Chondrocyte (in vitro differentiated cells): ENCODE measurements around the gene ALAD. TPM values are rescaled to one million over a fixed set of nuclear protein-coding genes. Genes with fewer than 3 reads are reported as not detected.
"Not testable (repeated sequence)": the region's sequence is repeated elsewhere in the genome, so short reads cannot be mapped to it uniquely, and the experiment has no call there.

Experiments
- DNase-seq: peaks from one replicate; pipeline ENCODE4 v3.0.0; 2021; ENCODE audit warnings: mixed read lengths, low spot score
- H3K27ac Mint-ChIP-seq: one replicate; pipeline ENCODE4 v1.8.0; 2021; ENCODE audit warnings: mild to moderate bottlenecking, moderate library complexity, mixed read lengths; ENCODE audit not compliant: unreplicated experiment
- H3K27me3 Mint-ChIP-seq: 2 replicates; pipeline ENCODE4 v1.8.0; 2021; ENCODE audit warnings: low read depth, mixed read lengths
- H3K36me3 Mint-ChIP-seq: 2 replicates; pipeline ENCODE4 v1.8.0; 2021; ENCODE audit warnings: low read depth, mixed read lengths
- H3K4me1 Mint-ChIP-seq: 2 replicates; pipeline ENCODE4 v1.8.0; 2021; ENCODE audit warnings: low read depth, mild to moderate bottlenecking, mixed read lengths
- H3K4me3 Mint-ChIP-seq: one replicate; pipeline ENCODE4 v1.8.0; 2021; ENCODE audit warnings: mild to moderate bottlenecking, moderate library complexity, mixed read lengths; ENCODE audit not compliant: unreplicated experiment
- H3K9me3 Mint-ChIP-seq: 2 replicates; pipeline ENCODE4 v1.8.0; 2021; ENCODE audit warnings: low read depth, mixed read lengths
- total RNA-seq: library from RNA; stranded (reverse); gene quantifications from 3 replicates; pipeline ENCODE4 v1.2.1, GENCODE V29; 2021
- TF ChIP-seq, protein P1 (sequence below): fragments of 200-600 bp; sonication (generic); IDR thresholded peaks from 2 replicates; pipeline ENCODE4 v1.5.0; 2021; ENCODE audit warnings: antibody characterized with exemption, mild to moderate bottlenecking, moderate library complexity

Gene ALAD
- total RNA-seq, 1 donor from 2014 or later = 21.8 TPM

- DNase-seq = no peak
- Mint-ChIP-seq H3K4me1 (peaks cover 17% of the 10 kb centered on the region), H3K4me3 (peak overlapping the region; percentile 94), H3K27ac (peak overlapping the region; percentile 99), H3K27me3 (no peaks in the 10 kb centered on the region), H3K36me3 (peaks cover 7% of the 10 kb centered on the region), H3K9me3 (no peaks in the 10 kb centered on the region)
- TF ChIP-seq, protein P1, sequence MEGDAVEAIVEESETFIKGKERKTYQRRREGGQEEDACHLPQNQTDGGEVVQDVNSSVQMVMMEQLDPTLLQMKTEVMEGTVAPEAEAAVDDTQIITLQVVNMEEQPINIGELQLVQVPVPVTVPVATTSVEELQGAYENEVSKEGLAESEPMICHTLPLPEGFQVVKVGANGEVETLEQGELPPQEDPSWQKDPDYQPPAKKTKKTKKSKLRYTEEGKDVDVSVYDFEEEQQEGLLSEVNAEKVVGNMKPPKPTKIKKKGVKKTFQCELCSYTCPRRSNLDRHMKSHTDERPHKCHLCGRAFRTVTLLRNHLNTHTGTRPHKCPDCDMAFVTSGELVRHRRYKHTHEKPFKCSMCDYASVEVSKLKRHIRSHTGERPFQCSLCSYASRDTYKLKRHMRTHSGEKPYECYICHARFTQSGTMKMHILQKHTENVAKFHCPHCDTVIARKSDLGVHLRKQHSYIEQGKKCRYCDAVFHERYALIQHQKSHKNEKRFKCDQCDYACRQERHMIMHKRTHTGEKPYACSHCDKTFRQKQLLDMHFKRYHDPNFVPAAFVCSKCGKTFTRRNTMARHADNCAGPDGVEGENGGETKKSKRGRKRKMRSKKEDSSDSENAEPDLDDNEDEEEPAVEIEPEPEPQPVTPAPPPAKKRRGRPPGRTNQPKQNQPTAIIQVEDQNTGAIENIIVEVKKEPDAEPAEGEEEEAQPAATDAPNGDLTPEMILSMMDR = no peak
Measured at GRCh38 chr9:113409883-113410206, 8.8 kb upstream of the ALAD start.

DNA sequence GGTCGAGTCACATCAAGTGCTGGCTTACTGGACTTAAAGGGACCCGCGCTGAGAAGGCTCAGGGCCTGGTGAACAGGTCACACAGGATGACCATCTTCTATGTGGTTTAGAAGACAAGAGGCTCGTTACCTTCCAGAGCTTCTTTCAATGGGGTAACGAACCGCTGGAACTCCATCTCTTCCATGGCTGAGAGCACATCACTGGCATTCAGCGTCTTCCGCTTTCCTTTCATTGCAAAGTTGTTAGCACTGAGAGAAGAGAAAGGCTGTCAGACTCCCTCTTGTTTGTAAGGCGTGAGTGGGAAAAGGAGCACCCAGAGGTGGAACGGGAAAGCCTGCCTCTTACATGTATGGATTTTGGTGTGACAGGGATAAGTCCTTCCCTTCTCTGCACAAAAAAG lies 8.4 kb upstream of the ALAD start:
- H3K4me3 Mint-ChIP-seq = peak overlapping the region; percentile 94
- TF ChIP-seq, protein P1 = no peak
- DNase-seq = no peak
- no peaks in the 10 kb centered on the region for H3K9me3 Mint-ChIP-seq
- H3K36me3 Mint-ChIP-seq = peaks cover 7% of the 10 kb centered on the region
- H3K27ac Mint-ChIP-seq = peak overlapping the region; percentile 99
- H3K4me1 Mint-ChIP-seq = peaks cover 17% of the 10 kb centered on the region
- H3K27me3 Mint-ChIP-seq = no peaks in the 10 kb centered on the region

DNA sequence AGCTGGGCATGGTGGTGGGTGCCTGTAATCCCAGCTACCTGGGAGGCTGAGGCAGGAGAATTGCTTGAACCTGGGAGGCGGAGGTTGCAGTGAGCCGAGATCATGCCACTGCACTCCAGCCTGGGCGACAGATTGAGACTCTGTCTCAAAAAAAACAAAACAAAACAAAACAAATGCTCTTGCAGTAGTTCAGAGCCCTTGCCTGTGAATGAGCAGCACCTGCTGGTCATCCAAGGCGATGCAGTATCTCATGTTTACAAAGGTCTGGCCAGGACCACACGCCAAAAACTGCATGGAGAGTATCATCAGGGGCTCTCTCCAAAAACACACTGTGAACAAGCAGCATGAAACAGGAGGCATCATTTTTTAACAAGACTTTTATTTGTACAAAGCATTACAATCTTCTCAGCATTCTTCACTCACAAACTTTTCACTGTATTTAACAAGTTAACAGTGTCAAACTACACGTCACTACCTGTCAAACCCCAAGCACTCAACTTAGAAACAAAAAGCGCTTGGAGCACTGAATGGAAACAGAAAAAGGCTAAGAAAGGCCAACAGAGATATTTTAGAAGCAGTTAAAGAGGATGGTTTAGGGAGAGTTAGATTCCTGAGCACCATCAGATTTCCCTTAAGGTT lies 5.9 kb upstream of the ALAD start:
- not testable (repeated sequence) for H3K27me3 Mint-ChIP-seq, H3K4me3 Mint-ChIP-seq, DNase-seq, H3K9me3 Mint-ChIP-seq, H3K36me3 Mint-ChIP-seq
- H3K27ac Mint-ChIP-seq = peak overlapping the region; percentile 38
- H3K4me1 Mint-ChIP-seq = peaks cover 17% of the 10 kb centered on the region
- TF ChIP-seq, protein P1 = peak; percentile 83

DNA sequence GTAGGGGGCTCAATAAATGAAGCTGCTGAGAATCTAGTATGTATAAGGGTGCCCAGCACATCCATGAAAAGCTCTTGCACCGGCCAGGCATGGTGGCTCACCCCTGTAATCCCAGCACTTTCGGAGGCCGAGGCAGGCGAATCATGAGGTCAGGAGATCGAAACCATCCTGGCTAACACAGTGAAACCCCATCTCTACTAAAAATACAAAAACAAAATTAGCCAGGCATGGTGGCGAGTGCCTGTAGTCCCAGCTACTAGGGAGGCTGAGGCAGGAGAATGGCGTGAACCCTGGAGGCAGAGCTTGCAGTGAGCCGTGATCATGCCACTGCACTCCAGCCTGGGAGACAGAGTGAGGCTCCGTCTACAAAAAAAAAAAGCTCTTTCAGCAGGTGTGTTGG lies 5.3 kb upstream of the ALAD start:
- not testable (repeated sequence) for H3K4me3 Mint-ChIP-seq, DNase-seq, H3K27me3 Mint-ChIP-seq, H3K9me3 Mint-ChIP-seq, H3K36me3 Mint-ChIP-seq
- H3K4me1 Mint-ChIP-seq = peaks cover 22% of the 10 kb centered on the region
- H3K27ac Mint-ChIP-seq = peak overlapping the region; percentile 38

GRCh38 chr9:113403646-113404045 lies 2.6 kb upstream of the ALAD start:
- H3K36me3 Mint-ChIP-seq = peaks cover 4% of the 10 kb centered on the region
- H3K4me1 Mint-ChIP-seq = peaks cover 27% of the 10 kb centered on the region
- no peak overlapping the region for H3K27ac Mint-ChIP-seq
- no peak for DNase-seq
- H3K27me3 Mint-ChIP-seq = no peaks in the 10 kb centered on the region
- TF ChIP-seq, protein P1 = no peak
- H3K4me3 Mint-ChIP-seq = no peak overlapping the region
- no peaks in the 10 kb centered on the region for H3K9me3 Mint-ChIP-seq

GRCh38 chr9:113399646-113400200 lies 1.4 kb downstream of the ALAD start:
- no peaks in the 10 kb centered on the region for H3K36me3 Mint-ChIP-seq

More at GRCh38 chr9:113399646-113400200, 1.4 kb downstream of the ALAD start:
- Mint-ChIP-seq H3K27ac (no peak overlapping the region), H3K27me3 (no peaks in the 10 kb centered on the region), H3K9me3 (no peaks in the 10 kb centered on the region), H3K4me3 (peak overlapping the region; percentile 87), H3K4me1 (peaks cover 24% of the 10 kb centered on the region)
- no peak for DNase-seq
- TF ChIP-seq, protein P1 = no peak
